Measurements from ENCODE around the gene LRRC58.

LRRC58 gene

DNA sequence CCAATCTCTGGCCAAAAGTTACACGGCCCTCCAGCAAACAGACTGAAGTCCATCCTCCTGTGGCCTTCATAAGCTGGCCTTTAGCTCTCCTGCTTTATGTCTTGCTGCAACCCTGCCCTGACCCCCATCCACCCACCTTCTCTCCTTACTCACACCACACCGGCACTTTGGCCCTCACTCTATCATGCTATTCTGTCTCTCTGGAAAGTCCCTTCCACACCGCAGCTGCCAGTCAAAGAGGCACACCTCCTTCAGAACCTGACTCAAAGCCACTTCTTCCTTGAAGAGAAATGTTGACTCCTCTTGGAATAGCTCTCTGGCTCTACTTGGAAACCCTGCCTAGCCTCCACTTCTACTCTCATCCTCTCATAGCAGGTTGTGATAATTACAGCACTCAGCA, 68.6 kb downstream of the LRRC58 start:
- in situ Hi-C loops (cut with MboI; ENCODE audit: low sequenced_read_pairs), result no loop called here

DNA sequence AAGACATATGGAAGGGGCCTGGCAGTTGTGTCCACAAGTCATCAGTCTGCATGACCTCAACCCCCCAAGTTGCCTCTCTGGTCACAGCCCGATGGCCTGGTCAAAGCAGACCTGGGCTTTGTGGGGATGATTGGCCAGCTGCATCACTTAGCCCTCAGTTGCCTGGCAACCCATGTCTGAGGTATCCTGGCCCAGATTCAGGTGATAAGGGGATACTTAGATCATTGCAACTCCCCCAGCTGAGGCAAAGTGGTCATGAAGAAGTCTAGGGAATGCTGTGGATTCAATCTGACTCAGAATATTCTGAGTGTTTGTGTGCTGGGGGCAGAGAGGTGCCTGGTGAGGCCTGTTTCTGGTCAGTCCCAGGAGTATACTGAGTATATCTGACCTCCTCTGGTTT, 69.1 kb downstream of the LRRC58 start:
- in situ Hi-C loops (cut with MboI; ENCODE audit: low sequenced_read_pairs), result no loop called here

DNA sequence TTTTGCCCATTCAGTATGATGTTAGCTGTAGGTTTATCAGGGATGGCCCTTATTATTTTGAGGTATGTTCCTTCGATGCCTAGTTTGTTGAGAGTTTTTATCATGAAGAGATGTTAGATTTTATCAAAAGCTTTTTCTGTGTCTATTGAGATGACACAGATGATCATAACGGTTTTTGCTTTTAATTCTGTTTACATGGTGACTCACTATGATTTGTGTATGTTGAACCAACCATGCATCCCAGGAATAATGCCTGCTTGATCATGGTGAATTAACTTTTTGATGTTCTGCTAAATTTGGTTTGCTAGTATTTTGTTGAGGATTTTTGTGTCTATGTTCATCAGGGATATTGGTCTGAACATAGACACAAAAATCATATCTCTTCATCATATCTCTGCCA, 72.4 kb downstream of the LRRC58 start:
- in situ Hi-C loops (cut with MboI; ENCODE audit: low sequenced_read_pairs), result no loop called here

DNA sequence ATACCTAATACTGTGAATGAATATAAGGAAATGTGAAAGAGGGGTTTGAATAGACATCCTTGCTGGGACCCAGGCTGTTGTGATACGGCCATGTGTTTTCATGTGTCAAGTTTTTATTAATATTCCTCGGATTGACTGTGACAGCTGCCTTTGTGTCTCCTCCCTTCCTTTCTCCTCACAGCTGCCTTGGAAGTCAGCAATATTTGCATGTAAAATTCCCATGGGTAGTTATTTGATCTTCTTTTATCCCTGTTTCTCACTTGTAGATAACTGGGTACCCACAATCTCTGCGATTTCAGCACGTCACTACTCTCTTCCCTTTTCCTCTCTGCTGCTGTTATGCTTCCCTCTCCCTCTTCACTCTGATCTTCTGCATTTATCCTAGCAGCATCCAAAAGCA, 73.5 kb downstream of the LRRC58 start:
- in situ Hi-C loops (cut with MboI; ENCODE audit: low sequenced_read_pairs), result no loop called here

DNA sequence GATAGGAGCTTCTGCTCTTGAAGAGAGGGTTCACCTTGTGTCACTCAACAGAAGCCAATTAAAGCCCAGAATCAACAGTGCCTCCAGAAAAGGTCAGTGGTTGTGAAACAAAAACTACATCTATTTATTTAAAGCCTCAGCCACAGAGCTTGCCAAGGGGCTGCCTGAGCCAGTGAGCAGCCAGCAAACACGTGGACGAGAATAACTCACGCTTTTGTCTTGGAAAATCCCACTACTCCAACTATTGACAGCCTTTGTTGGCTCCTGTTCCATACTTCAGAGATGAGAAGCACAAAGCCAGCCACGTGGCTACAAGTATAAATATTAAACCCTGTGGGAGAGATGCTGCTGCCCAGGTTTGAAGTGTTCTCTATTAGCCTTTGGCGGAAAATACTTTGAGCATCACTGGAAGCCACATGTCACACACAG, 74.4 kb downstream of the LRRC58 start:
- in situ Hi-C loops (cut with MboI; ENCODE audit: low sequenced_read_pairs), result no loop called here

Data from hTERT RPE-1 (cell line).